HG03196 (cell line): ENCODE measurements around the gene STAG3.
"Not testable (repeated sequence)": the region's sequence is repeated elsewhere in the genome, so short reads cannot be mapped to it uniquely, and the experiment has no call there.

Experiments
- ATAC-seq: cut with Tn5 transposase; IDR thresholded peaks from one replicate; pipeline ENCODE4 v1.9.1; 2021; ENCODE audit not compliant: unreplicated experiment

STAG3 gene, protein sequence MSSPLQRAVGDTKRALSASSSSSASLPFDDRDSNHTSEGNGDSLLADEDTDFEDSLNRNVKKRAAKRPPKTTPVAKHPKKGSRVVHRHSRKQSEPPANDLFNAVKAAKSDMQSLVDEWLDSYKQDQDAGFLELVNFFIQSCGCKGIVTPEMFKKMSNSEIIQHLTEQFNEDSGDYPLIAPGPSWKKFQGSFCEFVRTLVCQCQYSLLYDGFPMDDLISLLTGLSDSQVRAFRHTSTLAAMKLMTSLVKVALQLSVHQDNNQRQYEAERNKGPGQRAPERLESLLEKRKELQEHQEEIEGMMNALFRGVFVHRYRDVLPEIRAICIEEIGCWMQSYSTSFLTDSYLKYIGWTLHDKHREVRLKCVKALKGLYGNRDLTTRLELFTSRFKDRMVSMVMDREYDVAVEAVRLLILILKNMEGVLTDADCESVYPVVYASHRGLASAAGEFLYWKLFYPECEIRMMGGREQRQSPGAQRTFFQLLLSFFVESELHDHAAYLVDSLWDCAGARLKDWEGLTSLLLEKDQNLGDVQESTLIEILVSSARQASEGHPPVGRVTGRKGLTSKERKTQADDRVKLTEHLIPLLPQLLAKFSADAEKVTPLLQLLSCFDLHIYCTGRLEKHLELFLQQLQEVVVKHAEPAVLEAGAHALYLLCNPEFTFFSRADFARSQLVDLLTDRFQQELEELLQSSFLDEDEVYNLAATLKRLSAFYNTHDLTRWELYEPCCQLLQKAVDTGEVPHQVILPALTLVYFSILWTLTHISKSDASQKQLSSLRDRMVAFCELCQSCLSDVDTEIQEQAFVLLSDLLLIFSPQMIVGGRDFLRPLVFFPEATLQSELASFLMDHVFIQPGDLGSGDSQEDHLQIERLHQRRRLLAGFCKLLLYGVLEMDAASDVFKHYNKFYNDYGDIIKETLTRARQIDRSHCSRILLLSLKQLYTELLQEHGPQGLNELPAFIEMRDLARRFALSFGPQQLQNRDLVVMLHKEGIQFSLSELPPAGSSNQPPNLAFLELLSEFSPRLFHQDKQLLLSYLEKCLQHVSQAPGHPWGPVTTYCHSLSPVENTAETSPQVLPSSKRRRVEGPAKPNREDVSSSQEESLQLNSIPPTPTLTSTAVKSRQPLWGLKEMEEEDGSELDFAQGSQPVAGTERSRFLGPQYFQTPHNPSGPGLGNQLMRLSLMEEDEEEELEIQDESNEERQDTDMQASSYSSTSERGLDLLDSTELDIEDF

DNA sequence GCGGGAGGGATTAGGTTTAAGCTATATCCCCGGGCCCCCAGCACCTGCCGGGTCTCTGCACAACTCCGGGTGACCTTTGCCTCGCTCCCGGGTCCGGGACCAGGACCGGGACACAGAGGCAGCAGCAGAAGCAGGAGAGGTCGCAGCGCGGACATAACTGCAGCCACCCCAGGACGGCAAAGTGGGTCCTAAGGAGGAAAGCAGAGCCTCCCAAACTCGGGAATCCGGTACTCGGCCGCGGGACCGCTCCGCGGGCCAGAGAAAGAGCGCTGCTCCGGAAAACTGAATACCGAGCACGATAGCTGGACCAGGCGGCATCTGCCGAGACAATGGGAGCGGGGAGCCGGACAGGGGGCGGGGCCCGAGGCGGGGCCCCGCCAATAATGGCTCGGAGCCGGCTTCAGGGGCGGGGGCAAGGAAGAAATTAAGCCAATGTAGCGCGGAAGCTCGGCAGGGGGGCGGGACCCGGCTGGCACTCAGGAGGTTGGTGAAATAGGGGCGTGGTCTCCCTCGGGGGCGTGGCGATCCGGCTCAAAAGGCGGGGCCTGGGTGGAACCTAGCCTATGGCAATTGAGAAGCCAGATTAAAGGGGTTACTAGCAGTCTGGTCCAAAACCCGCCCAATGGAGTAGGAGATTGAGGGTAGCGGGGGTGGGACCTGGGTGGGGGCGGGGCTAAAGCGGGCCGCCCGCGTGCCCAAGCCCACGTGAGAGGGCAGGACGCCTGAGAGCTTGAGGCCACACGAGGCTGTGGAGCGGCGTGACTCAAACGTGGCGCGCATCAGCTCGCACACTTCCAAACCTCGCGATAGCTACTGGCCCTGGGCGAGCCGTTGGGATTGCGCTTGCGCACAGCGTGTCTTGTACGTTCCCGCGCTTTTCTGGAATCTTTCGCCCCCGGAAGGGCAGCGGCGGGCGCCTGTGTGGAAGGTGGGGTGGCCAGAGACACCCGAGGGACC is at the start of gene STAG3, which contains the start of gene GPC2:
Gene STAG3, plus strand, starts transcription at position 874 of the 957 bp plus-strand sequence. CDS start 2,639 bp downstream, outside the sequence.
Gene GPC2, minus strand, starts transcription at position 337 of the 957 bp plus-strand sequence. Its CDS starts 182 bp downstream, at position 155.
- ATAC-seq = peak; percentile 81

DNA sequence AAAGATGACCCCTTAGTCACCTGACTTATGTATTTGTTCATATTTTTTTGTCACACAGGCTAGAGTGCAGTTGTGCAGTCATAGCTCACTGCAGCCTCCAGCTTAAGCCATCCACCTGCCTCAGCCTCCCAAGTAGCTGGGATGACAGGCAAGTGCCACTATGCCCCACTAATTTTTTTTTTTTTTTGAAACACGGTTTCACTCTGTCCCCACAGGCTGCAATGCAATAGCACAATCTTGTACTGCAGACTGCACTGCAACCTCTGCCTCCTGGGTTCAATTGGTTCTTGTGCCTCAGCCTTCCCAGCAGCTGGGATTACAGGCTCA is 49.1 kb upstream of the STAG3 start:
- ATAC-seq = no peak

DNA sequence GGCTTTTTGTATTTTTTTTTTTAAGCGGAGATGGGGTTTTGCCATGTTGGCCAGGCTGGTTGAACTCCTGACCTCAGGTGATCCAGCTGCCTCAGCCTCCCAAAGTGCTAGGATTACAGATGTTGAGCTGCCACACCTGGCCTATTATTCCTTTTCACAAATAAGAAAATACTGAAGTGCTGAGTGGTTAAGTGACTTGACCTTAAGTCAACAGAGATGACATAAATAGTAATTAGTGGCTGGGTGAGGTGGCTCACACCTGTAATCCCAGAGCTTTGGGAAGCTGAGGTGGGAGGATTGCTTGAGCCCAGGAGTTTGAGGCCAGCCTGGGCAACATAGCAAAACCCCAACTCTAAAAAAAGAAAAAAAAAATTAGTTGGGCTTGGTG is 47.5 kb upstream of the STAG3 start:
- not testable (repeated sequence) for ATAC-seq

GRCh38 chr7:100130608-100131453 is 46.9 kb upstream of the STAG3 start:
- no peak for ATAC-seq

DNA sequence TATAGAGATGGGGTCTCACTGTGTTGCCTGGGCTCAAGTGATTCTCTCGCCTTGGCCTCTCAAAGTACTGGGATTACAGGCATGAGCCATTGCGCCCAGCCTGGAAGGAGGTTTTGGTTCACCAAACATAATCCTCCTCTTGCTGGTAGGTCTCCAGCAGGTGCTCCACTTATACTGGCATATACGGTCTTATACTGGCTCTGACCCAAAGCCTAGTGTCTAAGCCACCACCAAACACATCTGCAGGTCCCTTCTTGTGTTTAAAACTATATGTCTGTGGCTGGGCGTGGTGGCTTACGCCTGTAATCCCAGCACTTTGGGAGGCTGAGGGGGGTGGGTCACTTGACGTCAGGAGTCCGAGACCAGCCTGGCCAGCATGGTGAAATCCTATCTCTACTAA is 45.6 kb upstream of the STAG3 start:
- ATAC-seq = no peak

DNA sequence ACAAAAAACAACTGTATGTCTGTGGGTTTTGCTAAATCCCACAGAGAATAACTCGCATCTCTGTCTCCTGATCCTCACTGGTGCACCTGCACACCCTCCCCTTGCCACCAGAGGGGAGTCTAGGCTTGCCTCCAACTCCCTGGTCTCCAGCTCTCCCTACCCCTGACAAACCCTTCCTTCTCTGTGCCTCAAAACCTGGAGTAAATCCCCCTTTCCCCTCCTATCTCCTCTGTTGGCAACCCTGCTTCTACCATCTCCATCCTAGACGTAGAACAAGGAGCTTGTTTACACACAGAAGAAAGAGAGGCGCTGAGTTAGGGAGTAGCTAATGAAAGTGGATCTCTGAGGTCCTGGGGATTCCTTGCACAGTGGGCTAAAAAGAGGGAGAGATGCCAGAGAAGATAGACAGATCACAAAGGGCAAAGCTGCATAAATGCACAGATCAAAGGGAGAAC is 45.0 kb upstream of the STAG3 start:
- ATAC-seq = no peak

GRCh38 chr7:100137851-100138760 is 39.6 kb upstream of the STAG3 start:
- no peak for ATAC-seq

GRCh38 chr7:100141555-100141949 is 36.2 kb upstream of the STAG3 start:
- ATAC-seq = no peak

GRCh38 chr7:100142461-100142860 is 35.3 kb upstream of the STAG3 start:
- ATAC-seq = no peak

DNA sequence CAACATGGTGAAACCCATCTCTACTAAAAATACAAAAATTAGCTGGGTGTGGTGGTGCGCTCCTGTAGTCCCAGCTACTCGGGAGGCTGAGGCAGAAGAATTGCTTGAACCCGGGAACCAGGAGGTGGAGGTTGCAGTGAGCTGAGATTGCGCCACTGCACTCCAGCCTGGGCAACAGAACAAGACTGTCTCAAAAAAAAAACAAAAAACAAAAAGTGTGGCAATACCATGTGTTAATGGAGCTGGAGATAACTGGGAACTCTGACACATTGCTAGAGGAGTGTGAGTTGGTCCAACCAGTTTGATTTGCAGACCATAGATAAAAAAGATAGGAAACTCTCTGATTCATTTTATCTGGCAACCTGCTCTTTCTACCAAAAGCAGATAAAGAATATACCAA is 31.4 kb upstream of the STAG3 start:
- ATAC-seq = not testable (repeated sequence)

DNA sequence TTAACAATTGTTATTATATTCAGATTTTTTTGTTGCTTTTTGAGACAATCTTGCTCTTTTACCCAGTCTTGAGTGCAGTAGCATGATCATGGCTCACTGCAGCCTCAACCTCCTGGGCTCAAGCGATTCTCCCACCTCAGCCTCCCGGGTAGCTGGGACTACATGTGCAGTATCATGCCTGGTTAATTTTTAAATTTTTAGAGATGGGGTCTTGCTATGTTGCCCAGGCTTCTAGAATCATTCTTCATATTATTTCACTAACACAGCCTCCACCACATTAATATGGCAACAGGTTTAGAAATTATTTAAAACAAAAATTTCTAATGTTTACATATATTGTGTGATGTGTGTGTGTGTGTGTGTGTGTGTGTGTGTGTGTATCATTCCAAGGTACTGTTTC is 30.4 kb upstream of the STAG3 start:
- no peak for ATAC-seq

- ATAC-seq = no peak
Observed at GRCh38 chr7:100148225-100148558, 29.5 kb upstream of the STAG3 start.

GRCh38 chr7:100148559-100149328 is 29.0 kb upstream of the STAG3 start, which contains the start of gene LAMTOR4:
Gene LAMTOR4, plus strand, starts transcription at chr7:100148918. Its CDS starts 55 bp downstream, at chr7:100148973.
- peak; percentile 98 for ATAC-seq

GRCh38 chr7:100152404-100152803 is 25.3 kb upstream of the STAG3 start:
- ATAC-seq = no peak

GRCh38 chr7:100152937-100153666 is 24.6 kb upstream of the STAG3 start:
- ATAC-seq = no peak

DNA sequence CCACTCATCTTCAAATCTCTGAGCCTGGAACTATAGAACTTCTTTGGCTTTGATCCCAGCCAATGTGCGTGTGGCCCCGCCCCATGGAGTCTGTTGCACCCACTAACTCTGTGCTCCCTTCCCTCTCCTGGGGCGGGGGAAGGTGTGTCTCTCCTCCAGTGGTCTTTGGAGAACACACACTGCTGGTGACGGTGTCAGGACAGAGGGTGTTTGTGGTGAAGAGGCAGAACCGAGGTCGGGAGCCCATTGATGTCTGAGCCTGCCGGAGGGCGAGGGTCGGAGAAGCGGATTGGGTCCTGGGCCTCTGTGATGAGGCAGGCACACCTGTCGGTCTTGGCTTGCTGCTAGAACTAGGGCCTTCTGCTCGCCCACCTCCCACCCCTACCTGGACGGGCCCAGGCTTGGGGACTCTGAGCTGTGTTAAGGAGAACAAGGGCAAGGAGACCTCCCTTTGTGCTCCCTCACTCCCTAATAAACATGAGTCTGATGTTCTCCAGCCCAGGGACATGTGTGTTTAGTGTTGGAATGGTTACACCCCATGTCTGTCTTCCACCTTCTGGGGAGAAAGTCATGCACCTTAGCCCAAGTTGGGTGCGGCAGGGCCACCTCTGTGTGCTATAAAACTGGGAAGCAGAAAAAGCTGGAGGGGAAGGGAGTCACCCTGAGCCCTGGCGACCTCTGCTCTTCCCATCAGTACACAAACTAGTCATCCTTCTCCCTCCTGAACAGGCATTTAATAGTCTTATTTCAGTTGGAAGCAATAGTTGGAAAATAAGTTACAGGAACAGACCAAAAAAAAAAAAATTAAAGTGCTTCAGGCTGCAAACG is 23.8 kb upstream of the STAG3 start:
- no peak for ATAC-seq
